Neural cell (in vitro differentiated cells): ENCODE measurements around the gene ASMTL. TPM values are rescaled to one million over a fixed set of nuclear protein-coding genes. Genes with fewer than 3 reads are reported as not detected.
"Not testable (repeated sequence)": the region's sequence is repeated elsewhere in the genome, so short reads cannot be mapped to it uniquely, and the experiment has no call there.

Experiments used
- H2AFZ ChIP-seq: fragments of 200-600, 300-800 bp; sonication (generic), shearing (Covaris generic); 2 replicates; pipeline ENCODE4 v1.6.0; 2014; ENCODE audit warnings: low read depth, mild to moderate bottlenecking, antibody characterized with exemption, low read length, moderate library complexity
- H3F3A ChIP-seq: fragments of 200-600 bp; shearing (Covaris generic); 2 replicates; pipeline ENCODE4 v1.6.1; 2016; ENCODE audit warnings: mild to moderate bottlenecking, moderate library complexity, mixed read lengths, antibody characterized with exemption, low read length; ENCODE audit not compliant: insufficient read depth, poor library complexity, severe bottlenecking
- H3K27ac ChIP-seq: fragments of 200-600, 300-800 bp; sonication (generic), shearing (Covaris generic); 2 replicates; pipeline ENCODE4 v1.5.1; 2014; ENCODE audit warnings: mild to moderate bottlenecking, low read length, moderate library complexity
- H3K27me3 ChIP-seq: fragments of 300-800, 200-600 bp; sonication (generic), shearing (Covaris generic); 2 replicates; pipeline ENCODE4 v1.6.0; 2014; ENCODE audit warnings: mild to moderate bottlenecking, low read depth, low read length, moderate library complexity; ENCODE audit not compliant: insufficient read depth
- H3K36me3 ChIP-seq: fragments of 300-800, 200-600 bp; sonication (generic), shearing (Covaris generic); 2 replicates; pipeline ENCODE4 v1.5.1; 2014; ENCODE audit warnings: mild to moderate bottlenecking, antibody characterized with exemption, low read length, moderate library complexity; ENCODE audit not compliant: insufficient read depth
- H3K4me2 ChIP-seq: fragments of 300-800, 200-600 bp; sonication (generic), shearing (Covaris generic); 2 replicates; pipeline ENCODE4 v1.6.0; 2014; ENCODE audit warnings: mild to moderate bottlenecking, low read length
- H3K4me3 ChIP-seq: fragments of 300-800, 200-600 bp; sonication (generic), shearing (Covaris generic); 2 replicates; pipeline ENCODE4 v1.5.1; 2014; ENCODE audit warnings: mild to moderate bottlenecking, low read length, moderate library complexity
- H3K79me2 ChIP-seq: fragments of 200-600 bp; shearing (Covaris generic); replicated peaks from 2 replicates; pipeline ENCODE4 v1.6.0; 2014; ENCODE audit warnings: mild to moderate bottlenecking, low read length, moderate library complexity; ENCODE audit not compliant: insufficient read depth
- H3K9ac ChIP-seq: fragments of 300-800, 200-600 bp; sonication (generic), shearing (Covaris generic); 2 replicates; pipeline ENCODE4 v1.6.1; 2016; ENCODE audit warnings: mild to moderate bottlenecking, low read length, mixed read lengths
- H3K9me2 ChIP-seq: fragments of 200-600 bp; shearing (Covaris generic); 2 replicates; pipeline ENCODE4 v1.6.1; 2016; ENCODE audit warnings: mild to moderate bottlenecking, low read length, mixed read lengths; ENCODE audit not compliant: insufficient read depth
- H3K9me3 ChIP-seq: fragments of 200-600, 300-800 bp; sonication (generic), shearing (Covaris generic); 2 replicates; pipeline ENCODE4 v1.6.1; 2016; ENCODE audit warnings: mild to moderate bottlenecking, mixed run types, low read length, moderate library complexity, mixed read lengths
- H4K20me1 ChIP-seq: fragments of 200-600 bp; shearing (Covaris generic); 2 replicates; pipeline ENCODE4 v1.6.1; 2016; ENCODE audit warnings: mild to moderate bottlenecking, mixed run types; ENCODE audit not compliant: insufficient read depth
- EP300 ChIP-seq: fragments of 450-650 bp; conservative IDR thresholded peaks from 2 replicates; pipeline ENCODE4 v1.6.1; 2014; ENCODE audit warnings: antibody characterized with exemption, mild to moderate bottlenecking, moderate library complexity; ENCODE audit not compliant: poor library complexity, severe bottlenecking
- EZH2 ChIP-seq: fragments of 200-600, 300-800 bp; shearing (Covaris generic), sonication (generic); IDR thresholded peaks from 2 replicates; pipeline ENCODE4 v1.6.1; 2014; ENCODE audit warnings: antibody characterized with exemption, low read length, borderline replicate concordance, mild to moderate bottlenecking; ENCODE audit not compliant: insufficient read depth, poor library complexity, severe bottlenecking
- MXI1 ChIP-seq: fragments of 450-650 bp; conservative IDR thresholded peaks from 2 replicates; pipeline ENCODE4 v1.6.1; 2014; ENCODE audit warnings: antibody characterized with exemption, mild to moderate bottlenecking; ENCODE audit not compliant: poor library complexity, severe bottlenecking
- POLR2AphosphoS5 ChIP-seq: IDR thresholded peaks from 2 replicates; pipeline ENCODE4 v1.6.1; 2012
- RAD21 ChIP-seq: fragments of 450-650 bp; conservative IDR thresholded peaks from 2 replicates; pipeline ENCODE4 v1.6.1; 2014; ENCODE audit warnings: antibody characterized with exemption, mild to moderate bottlenecking, moderate library complexity
- REST ChIP-seq: IDR thresholded peaks from 2 replicates; pipeline ENCODE4 v1.6.1; 2012; ENCODE audit warnings: borderline replicate concordance
- SMC3 ChIP-seq: fragments of 450-650 bp; conservative IDR thresholded peaks from 2 replicates; pipeline ENCODE4 v1.6.1; 2014; ENCODE audit warnings: antibody characterized with exemption, mild to moderate bottlenecking, moderate library complexity; ENCODE audit not compliant: poor library complexity
- TAF1 ChIP-seq: IDR thresholded peaks from 2 replicates; pipeline ENCODE4 v1.6.1; 2012; ENCODE audit warnings: low read depth
- polyA plus RNA-seq: library from polyadenylated mRNA; depleted of rRNA; stranded (reverse); fragments of >200 nt; gene quantifications from 2 replicates; pipeline ENCODE4 v1.2.3, GENCODE V29; 2014
- TF ChIP-seq, protein P1 (sequence below): fragments of 450-650 bp; IDR thresholded peaks from 2 replicates; pipeline ENCODE4 v1.5.1; 2014; ENCODE audit warnings: antibody characterized with exemption, mild to moderate bottlenecking, moderate library complexity; ENCODE audit not compliant: poor library complexity, severe bottlenecking

ASMTL gene
- polyA plus RNA-seq, 1 donor from 2014 or later: 25.9 TPM

DNA sequence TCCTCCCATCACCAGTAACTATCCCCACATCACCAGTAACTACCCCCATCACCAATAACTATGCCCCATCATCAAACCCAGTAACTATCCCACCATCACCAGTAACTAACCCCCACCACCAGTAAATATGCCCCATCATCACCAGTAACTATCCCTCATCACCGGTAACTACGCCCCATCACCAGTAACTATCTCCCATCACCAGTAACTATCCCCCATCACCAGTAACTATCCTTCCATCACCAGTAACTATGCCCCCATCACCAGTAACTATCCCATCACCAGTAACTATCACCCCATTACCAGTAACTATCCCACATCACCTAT, 2.9 kb downstream of the ASMTL start:
- Histone ChIP-seq H3K27me3 (no peaks in the 10 kb centered on the region), H3K4me2 (no peak overlapping the region), H3K9me2 (no peaks in the 10 kb centered on the region), H3K27ac (no peak overlapping the region), H3F3A (no peaks in the 10 kb centered on the region), H3K9me3 (no peaks in the 10 kb centered on the region), H3K4me3 (no peak overlapping the region), H3K9ac (no peak overlapping the region), H3K79me2 (peaks cover 17% of the 10 kb centered on the region), H3K36me3 (no peaks in the 10 kb centered on the region), H2AFZ (no peak overlapping the region), H4K20me1 (no peaks in the 10 kb centered on the region)
- TF ChIP-seq TAF1 (no peak), EP300 (no peak), RAD21 (no peak), MXI1 (no peak), REST (no peak), POLR2AphosphoS5 (no peak), EZH2 (no peak), SMC3 (no peak)
- TF ChIP-seq, protein P1, sequence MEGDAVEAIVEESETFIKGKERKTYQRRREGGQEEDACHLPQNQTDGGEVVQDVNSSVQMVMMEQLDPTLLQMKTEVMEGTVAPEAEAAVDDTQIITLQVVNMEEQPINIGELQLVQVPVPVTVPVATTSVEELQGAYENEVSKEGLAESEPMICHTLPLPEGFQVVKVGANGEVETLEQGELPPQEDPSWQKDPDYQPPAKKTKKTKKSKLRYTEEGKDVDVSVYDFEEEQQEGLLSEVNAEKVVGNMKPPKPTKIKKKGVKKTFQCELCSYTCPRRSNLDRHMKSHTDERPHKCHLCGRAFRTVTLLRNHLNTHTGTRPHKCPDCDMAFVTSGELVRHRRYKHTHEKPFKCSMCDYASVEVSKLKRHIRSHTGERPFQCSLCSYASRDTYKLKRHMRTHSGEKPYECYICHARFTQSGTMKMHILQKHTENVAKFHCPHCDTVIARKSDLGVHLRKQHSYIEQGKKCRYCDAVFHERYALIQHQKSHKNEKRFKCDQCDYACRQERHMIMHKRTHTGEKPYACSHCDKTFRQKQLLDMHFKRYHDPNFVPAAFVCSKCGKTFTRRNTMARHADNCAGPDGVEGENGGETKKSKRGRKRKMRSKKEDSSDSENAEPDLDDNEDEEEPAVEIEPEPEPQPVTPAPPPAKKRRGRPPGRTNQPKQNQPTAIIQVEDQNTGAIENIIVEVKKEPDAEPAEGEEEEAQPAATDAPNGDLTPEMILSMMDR: no peak

- Histone ChIP-seq H3K9me3 (no peaks in the 10 kb centered on the region), H3K79me2 (peaks cover 17% of the 10 kb centered on the region), H3K9me2 (no peaks in the 10 kb centered on the region), H2AFZ (no peak overlapping the region), H3K4me2 (no peak overlapping the region), H4K20me1 (no peaks in the 10 kb centered on the region), H3K27ac (no peak overlapping the region), H3K36me3 (no peaks in the 10 kb centered on the region), H3K4me3 (no peak overlapping the region), H3F3A (no peaks in the 10 kb centered on the region), H3K9ac (no peak overlapping the region), H3K27me3 (no peaks in the 10 kb centered on the region)
- TF ChIP-seq EP300 (no peak), MXI1 (no peak), TAF1 (no peak), RAD21 (no peak), REST (no peak)
Measured at GRCh38 chrX:1449036-1449822, 3.5 kb downstream of the ASMTL start.

DNA sequence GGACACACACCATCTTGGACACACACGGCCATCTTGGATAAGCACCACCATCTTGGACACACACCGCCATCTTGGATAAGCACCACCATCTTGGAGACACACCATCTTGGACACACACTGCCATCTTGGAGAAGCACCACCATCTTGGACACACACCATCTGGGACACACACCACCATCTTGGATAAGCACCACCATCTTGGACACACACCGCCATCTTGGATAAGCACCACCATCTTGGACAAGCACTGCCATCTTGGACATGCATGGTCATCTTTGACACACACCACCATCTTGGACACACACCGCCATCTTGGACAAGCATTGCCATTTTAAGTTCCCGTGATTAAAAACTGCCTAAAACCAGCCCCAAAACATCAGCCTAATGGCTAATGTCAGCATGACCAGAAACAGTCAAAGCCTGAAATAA, 4.1 kb downstream of the ASMTL start:
- H3K9me3 ChIP-seq, H3K27ac ChIP-seq, H3K4me2 ChIP-seq, H3K4me3 ChIP-seq, H3F3A ChIP-seq, H2AFZ ChIP-seq, H3K27me3 ChIP-seq, H3K9ac ChIP-seq, H4K20me1 ChIP-seq, H3K36me3 ChIP-seq, H3K9me2 ChIP-seq: not testable (repeated sequence)
- peaks cover 17% of the 10 kb centered on the region for H3K79me2 ChIP-seq
